Panc1 (cell line): ENCODE measurements around the gene OPN1SW. TPM values are rescaled to one million over a fixed set of nuclear protein-coding genes. Genes with fewer than 3 reads are reported as not detected.

Experiments used
- ATAC-seq: fragments of 200-7000 bp; cut with Tn5 transposase; 2 replicates; pipeline ENCODE4 v1.9.1; 2020; ENCODE audit warnings: mild to moderate bottlenecking, moderate library complexity
- BruUV-seq: library from RNA; stranded (reverse); fragments of 400-500 nt; replicated peaks from 2 replicates; lab custom pipeline; 2021; lab: Mats Ljungman, UMichigan
- CTCF ChIA-PET: fragments of 300-600 bp; sonication (Branson Sonifier 250); formaldehyde crosslinking; loops from one replicate; lab custom pipeline; 2022; ENCODE audit warnings: antibody characterized with exemption; lab: Charles Lee
- POLR2A ChIA-PET: fragments of 300-600 bp; sonication (Branson Sonifier 250); formaldehyde crosslinking; loops from one replicate; lab custom pipeline; 2022; ENCODE audit warnings: antibody characterized with exemption; lab: Charles Lee
- DNase-seq: peaks from one replicate; pipeline ENCODE4 v3.0.0-alpha.2; 2010; ENCODE audit warnings: low read depth, low spot score
- H3K27ac ChIP-seq: 2 replicates; pipeline ENCODE4 v1.5.1; 2011; ENCODE audit warnings: mild to moderate bottlenecking, low read length, inconsistent platforms
- H3K27me3 ChIP-seq: fragments of 200-500 bp; sonication (Bioruptor generic); 2 replicates; pipeline ENCODE4 v1.6.0; 2014; ENCODE audit warnings: low read length, inconsistent platforms; ENCODE audit not compliant: control insufficient read depth, insufficient read depth
- H3K36me3 ChIP-seq: fragments of 200-500 bp; sonication (Bioruptor generic); 2 replicates; pipeline ENCODE4 v1.5.1; 2014; ENCODE audit warnings: inconsistent platforms, mild to moderate bottlenecking, low read length, moderate library complexity; ENCODE audit not compliant: control insufficient read depth, insufficient read depth
- H3K4me1 ChIP-seq: 2 replicates; pipeline ENCODE4 v1.5.1; 2011; ENCODE audit warnings: inconsistent platforms, mild to moderate bottlenecking, low read length, moderate library complexity; ENCODE audit not compliant: control insufficient read depth, insufficient read depth
- H3K4me3 ChIP-seq, 2 experiments: 2 replicates each; pipeline ENCODE4 v1.5.1; 2011 to 2012; ENCODE audit warnings: low read depth in 2 of 2, low read length in 2 of 2, mild to moderate bottlenecking in 2 of 2, inconsistent platforms in 1 of 2, moderate library complexity in 1 of 2
- H3K9me3 ChIP-seq: fragments of 200-500 bp; sonication (Bioruptor generic); 2 replicates; pipeline ENCODE4 v1.5.1; 2014; ENCODE audit warnings: low read depth, mild to moderate bottlenecking, inconsistent platforms, low read length, moderate library complexity; ENCODE audit not compliant: control insufficient read depth, insufficient read depth
- CTCF ChIP-seq: fragments of 450-650 bp; IDR thresholded peaks from 2 replicates; pipeline ENCODE4 v1.5.1; 2017; ENCODE audit warnings: mild to moderate bottlenecking
- POLR2AphosphoS5 ChIP-seq: IDR thresholded peaks from 2 replicates; pipeline ENCODE4 v1.6.1; 2012; ENCODE audit warnings: mild to moderate bottlenecking, low read depth, low read length, moderate library complexity
- SIN3A ChIP-seq: IDR thresholded peaks from 2 replicates; pipeline ENCODE4 v1.6.1; 2012; ENCODE audit warnings: low read depth, mild to moderate bottlenecking, low read length, moderate library complexity, borderline replicate concordance; ENCODE audit not compliant: insufficient read depth
- TCF7L2 ChIP-seq: IDR thresholded peaks from 2 replicates; pipeline ENCODE4 v1.6.1; 2011; ENCODE audit warnings: mild to moderate bottlenecking, low read depth, low read length, inconsistent platforms
- in situ Hi-C: cut with HindIII; loops from 2 replicates; pipeline ENCODE4 v1.10.0; 2016; ENCODE audit warnings: low sequenced_read_pairs, low pct_unique_long_range_greater_than_20kb
- intact Hi-C: fragments of 100-400 bp; cut with micrococcal nuclease; formaldehyde crosslinking; loops from one replicate; pipeline ENCODE4 v1.10.0; 2022; ENCODE audit not compliant: unreplicated experiment
- total RNA-seq: library from RNA; stranded (reverse); gene quantifications from one replicate; pipeline ENCODE4 v1.2.1, GENCODE V29; 2021; ENCODE audit not compliant: unreplicated experiment
- TF ChIP-seq, protein P1 (sequence below), 2 experiments: IDR thresholded peaks; 2 replicates each; pipeline ENCODE4 v1.6.1; 2011 to 2012; ENCODE audit warnings: low read depth in 2 of 2, control low read depth in 1 of 2, low read length in 1 of 2, mild to moderate bottlenecking in 1 of 2, moderate library complexity in 1 of 2; ENCODE audit not compliant: insufficient read depth in 1 of 2

The OPN1SW gene
- total RNA-seq, 1 experiment from 2014 or later: not detected

GRCh38 chr7:128774029-128774689, 1.4 kb downstream of the OPN1SW start:
- CTCF ChIA-PET: interaction anchor here (0.6 kb wide), 1 partner anchor 445 kb away, joined by 5 read pairs; no protein-coding TSS in a partner anchor
- Histone ChIP-seq H3K9me3 (peaks cover 8% of the 10 kb centered on the region; the same call in 1 of the 2 replicates), H3K4me3 (no peak overlapping the region), H3K4me1 (no peaks in the 10 kb centered on the region), H3K27ac (no peak overlapping the region), H3K36me3 (peaks cover 12% of the 10 kb centered on the region), H3K27me3 (no peaks in the 10 kb centered on the region)
- BruUV-seq: no TSS peak
- intact Hi-C loops (no loop called here), in situ Hi-C loops (no loop called here)
- no peak for DNase-seq
- no peak for TF ChIP-seq TCF7L2
- no peak for TF ChIP-seq POLR2AphosphoS5
- TF ChIP-seq, protein P1, sequence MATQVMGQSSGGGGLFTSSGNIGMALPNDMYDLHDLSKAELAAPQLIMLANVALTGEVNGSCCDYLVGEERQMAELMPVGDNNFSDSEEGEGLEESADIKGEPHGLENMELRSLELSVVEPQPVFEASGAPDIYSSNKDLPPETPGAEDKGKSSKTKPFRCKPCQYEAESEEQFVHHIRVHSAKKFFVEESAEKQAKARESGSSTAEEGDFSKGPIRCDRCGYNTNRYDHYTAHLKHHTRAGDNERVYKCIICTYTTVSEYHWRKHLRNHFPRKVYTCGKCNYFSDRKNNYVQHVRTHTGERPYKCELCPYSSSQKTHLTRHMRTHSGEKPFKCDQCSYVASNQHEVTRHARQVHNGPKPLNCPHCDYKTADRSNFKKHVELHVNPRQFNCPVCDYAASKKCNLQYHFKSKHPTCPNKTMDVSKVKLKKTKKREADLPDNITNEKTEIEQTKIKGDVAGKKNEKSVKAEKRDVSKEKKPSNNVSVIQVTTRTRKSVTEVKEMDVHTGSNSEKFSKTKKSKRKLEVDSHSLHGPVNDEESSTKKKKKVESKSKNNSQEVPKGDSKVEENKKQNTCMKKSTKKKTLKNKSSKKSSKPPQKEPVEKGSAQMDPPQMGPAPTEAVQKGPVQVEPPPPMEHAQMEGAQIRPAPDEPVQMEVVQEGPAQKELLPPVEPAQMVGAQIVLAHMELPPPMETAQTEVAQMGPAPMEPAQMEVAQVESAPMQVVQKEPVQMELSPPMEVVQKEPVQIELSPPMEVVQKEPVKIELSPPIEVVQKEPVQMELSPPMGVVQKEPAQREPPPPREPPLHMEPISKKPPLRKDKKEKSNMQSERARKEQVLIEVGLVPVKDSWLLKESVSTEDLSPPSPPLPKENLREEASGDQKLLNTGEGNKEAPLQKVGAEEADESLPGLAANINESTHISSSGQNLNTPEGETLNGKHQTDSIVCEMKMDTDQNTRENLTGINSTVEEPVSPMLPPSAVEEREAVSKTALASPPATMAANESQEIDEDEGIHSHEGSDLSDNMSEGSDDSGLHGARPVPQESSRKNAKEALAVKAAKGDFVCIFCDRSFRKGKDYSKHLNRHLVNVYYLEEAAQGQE (IDR thresholded peaks at IDR 0.05; ENCODE audit: insufficient read depth in 1 of 2, low read depth in 2 of 2, low read length in 1 of 2): no peak
- no peak for TF ChIP-seq SIN3A
- no peak for TF ChIP-seq CTCF
- ATAC-seq: no peak
- POLR2A ChIA-PET: interaction anchor here (0.6 kb wide), 1 partner anchor 10 kb away, joined by 3 read pairs; no protein-coding TSS in a partner anchor

DNA sequence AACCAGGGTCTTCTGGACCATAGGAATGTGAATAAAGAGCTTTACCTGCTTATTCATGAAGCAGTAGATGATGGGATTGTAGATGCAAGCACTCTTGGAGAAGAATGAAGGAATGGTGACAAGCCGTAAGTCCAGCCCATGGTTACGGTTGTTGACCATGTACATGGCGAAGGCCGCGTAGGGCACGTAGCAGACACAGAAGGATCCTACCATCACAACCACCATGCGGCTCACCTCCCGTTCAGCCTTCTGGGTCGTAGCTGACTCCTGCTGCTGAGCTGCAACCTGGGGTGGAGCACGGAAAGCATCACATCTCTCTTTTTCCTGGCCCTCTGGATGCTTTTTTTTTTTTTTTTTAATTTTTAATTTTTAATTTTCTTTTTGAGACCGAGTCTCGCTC, 2.0 kb downstream of the OPN1SW start:
- ChIA-PET POLR2A (no interaction called here), CTCF (interaction anchor here (0.6 kb wide), 1 partner anchor 129 kb away, joined by 5 read pairs; no protein-coding TSS in a partner anchor)
- no TSS peak for BruUV-seq

More for the DNA sequence above, 2.0 kb downstream of the OPN1SW start:
- intact Hi-C loops: no loop called here
- Histone ChIP-seq H3K27ac (no peak overlapping the region), H3K27me3 (no peaks in the 10 kb centered on the region), H3K4me1 (no peaks in the 10 kb centered on the region), H3K4me3 (no peak overlapping the region), H3K36me3 (peaks cover 17% of the 10 kb centered on the region), H3K9me3 (peaks cover 8% of the 10 kb centered on the region; the same call in 1 of the 2 replicates)
- no peak for ATAC-seq
- in situ Hi-C loops: no loop called here
- TF ChIP-seq POLR2AphosphoS5 (no peak), TCF7L2 (no peak), SIN3A (no peak), CTCF (no peak)
- TF ChIP-seq, protein P1 (IDR thresholded peaks at IDR 0.05; ENCODE audit: insufficient read depth in 1 of 2, low read depth in 2 of 2, low read length in 1 of 2): no peak
- no peak for DNase-seq
